Neural cell (in vitro differentiated cells): ENCODE data around the gene MMP13.

ENCODE experiments used
- EP300 ChIP-seq: fragments of 450-650 bp; conservative IDR thresholded peaks from 2 replicates; pipeline ENCODE4 v1.6.1; 2014; ENCODE audit warnings: antibody characterized with exemption, mild to moderate bottlenecking, moderate library complexity; ENCODE audit not compliant: poor library complexity, severe bottlenecking
- EZH2 ChIP-seq: fragments of 200-600, 300-800 bp; shearing (Covaris generic), sonication (generic); IDR thresholded peaks from 2 replicates; pipeline ENCODE4 v1.6.1; 2014; ENCODE audit warnings: antibody characterized with exemption, low read length, borderline replicate concordance, mild to moderate bottlenecking; ENCODE audit not compliant: insufficient read depth, poor library complexity, severe bottlenecking
- MXI1 ChIP-seq: fragments of 450-650 bp; conservative IDR thresholded peaks from 2 replicates; pipeline ENCODE4 v1.6.1; 2014; ENCODE audit warnings: antibody characterized with exemption, mild to moderate bottlenecking; ENCODE audit not compliant: poor library complexity, severe bottlenecking
- POLR2AphosphoS5 ChIP-seq: IDR thresholded peaks from 2 replicates; pipeline ENCODE4 v1.6.1; 2012
- RAD21 ChIP-seq: fragments of 450-650 bp; conservative IDR thresholded peaks from 2 replicates; pipeline ENCODE4 v1.6.1; 2014; ENCODE audit warnings: antibody characterized with exemption, mild to moderate bottlenecking, moderate library complexity
- REST ChIP-seq: IDR thresholded peaks from 2 replicates; pipeline ENCODE4 v1.6.1; 2012; ENCODE audit warnings: borderline replicate concordance
- SMC3 ChIP-seq: fragments of 450-650 bp; conservative IDR thresholded peaks from 2 replicates; pipeline ENCODE4 v1.6.1; 2014; ENCODE audit warnings: antibody characterized with exemption, mild to moderate bottlenecking, moderate library complexity; ENCODE audit not compliant: poor library complexity
- TAF1 ChIP-seq: IDR thresholded peaks from 2 replicates; pipeline ENCODE4 v1.6.1; 2012; ENCODE audit warnings: low read depth
- TF ChIP-seq, protein P1 (sequence below): fragments of 450-650 bp; IDR thresholded peaks from 2 replicates; pipeline ENCODE4 v1.5.1; 2014; ENCODE audit warnings: antibody characterized with exemption, mild to moderate bottlenecking, moderate library complexity; ENCODE audit not compliant: poor library complexity, severe bottlenecking

DNA sequence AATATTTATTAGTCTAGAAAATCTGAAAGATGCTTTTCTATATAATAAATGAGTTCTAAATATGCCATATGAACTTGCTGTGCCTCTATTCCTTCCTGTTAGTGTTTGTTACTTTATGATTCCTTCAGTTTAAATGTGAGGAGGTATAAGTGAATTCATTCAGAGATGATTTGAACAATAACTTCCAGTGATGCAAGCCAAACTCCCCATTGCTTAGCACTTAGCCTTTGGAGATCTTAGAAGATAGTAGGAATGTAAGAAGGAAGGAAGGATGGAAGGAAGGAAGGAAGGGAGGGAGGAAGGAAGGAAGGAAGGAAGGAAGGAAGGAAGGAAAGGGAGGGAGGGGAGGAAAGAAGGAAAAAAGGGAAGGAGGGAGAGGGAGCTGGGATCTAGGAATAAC lies 25.1 kb downstream of the MMP13 start:
- TF ChIP-seq, protein P1, sequence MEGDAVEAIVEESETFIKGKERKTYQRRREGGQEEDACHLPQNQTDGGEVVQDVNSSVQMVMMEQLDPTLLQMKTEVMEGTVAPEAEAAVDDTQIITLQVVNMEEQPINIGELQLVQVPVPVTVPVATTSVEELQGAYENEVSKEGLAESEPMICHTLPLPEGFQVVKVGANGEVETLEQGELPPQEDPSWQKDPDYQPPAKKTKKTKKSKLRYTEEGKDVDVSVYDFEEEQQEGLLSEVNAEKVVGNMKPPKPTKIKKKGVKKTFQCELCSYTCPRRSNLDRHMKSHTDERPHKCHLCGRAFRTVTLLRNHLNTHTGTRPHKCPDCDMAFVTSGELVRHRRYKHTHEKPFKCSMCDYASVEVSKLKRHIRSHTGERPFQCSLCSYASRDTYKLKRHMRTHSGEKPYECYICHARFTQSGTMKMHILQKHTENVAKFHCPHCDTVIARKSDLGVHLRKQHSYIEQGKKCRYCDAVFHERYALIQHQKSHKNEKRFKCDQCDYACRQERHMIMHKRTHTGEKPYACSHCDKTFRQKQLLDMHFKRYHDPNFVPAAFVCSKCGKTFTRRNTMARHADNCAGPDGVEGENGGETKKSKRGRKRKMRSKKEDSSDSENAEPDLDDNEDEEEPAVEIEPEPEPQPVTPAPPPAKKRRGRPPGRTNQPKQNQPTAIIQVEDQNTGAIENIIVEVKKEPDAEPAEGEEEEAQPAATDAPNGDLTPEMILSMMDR, result no peak
- TF ChIP-seq RAD21 (no peak), SMC3 (no peak), TAF1 (no peak), REST (no peak), EZH2 (no peak), MXI1 (no peak), POLR2AphosphoS5 (no peak), EP300 (no peak)
